G401 (cell line): ENCODE measurements around the gene CAMK2B. TPM values are rescaled to one million over a fixed set of nuclear protein-coding genes. Genes with fewer than 3 reads are reported as not detected.
"Not testable (repeated sequence)": the region's sequence is repeated elsewhere in the genome, so short reads cannot be mapped to it uniquely, and the experiment has no call there.

Experiments
- DNase-seq: peaks from one replicate; pipeline ENCODE4 v3.0.0-alpha.2; 2015; ENCODE audit warnings: low spot score
- in situ Hi-C: cut with HindIII; loops from 2 replicates; pipeline ENCODE4 v1.10.0; 2016; ENCODE audit warnings: low sequenced_read_pairs, mixed read lengths
- total RNA-seq: library from RNA; depleted of rRNA; stranded (reverse); fragments of >200 nt; shearing (Covaris generic); gene quantifications from 2 replicates; pipeline ENCODE4 v1.2.3, GENCODE V29; 2014; rRNA removed

The CAMK2B gene
- total RNA-seq, 1 experiment from 2014 or later: 2.2 TPM

- in situ Hi-C loops: no loop called here
These were observed 153.0 kb downstream of the CAMK2B start for GRCh38 chr7:44172352-44172751.

GRCh38 chr7:44171901-44172300 is 153.5 kb downstream of the CAMK2B start:
- DNase-seq, in situ Hi-C loops: not testable (repeated sequence)

More at GRCh38 chr7:44172352-44172751, 153.0 kb downstream of the CAMK2B start:
- DNase-seq: no peak

DNA sequence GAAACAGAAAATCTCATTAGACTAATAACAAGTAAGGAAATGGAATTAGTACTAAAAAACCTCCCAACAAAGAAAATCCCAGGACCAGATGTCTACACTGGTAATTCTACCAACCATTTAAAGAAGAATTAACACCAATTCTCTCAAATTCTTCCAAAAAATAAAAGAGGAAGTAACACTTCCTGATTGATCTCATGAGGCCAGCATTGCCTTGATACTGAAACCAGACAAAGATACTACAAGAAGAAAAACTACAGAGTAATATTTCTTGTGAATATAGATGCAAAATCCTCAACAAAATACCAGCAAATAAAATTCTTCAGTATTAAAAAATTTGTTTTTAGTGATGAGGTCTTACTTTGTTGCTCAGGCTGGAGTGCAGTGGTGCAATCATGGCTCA is 157.5 kb downstream of the CAMK2B start:
- no peak for DNase-seq
- in situ Hi-C loops: no loop called here

Other genes with a start within 250 kb of the CAMK2B start
- 5.2 and 9.4 TPM in 2 replicates for gene POLM, start 243.1 kb downstream of the CAMK2B start, total RNA-seq
- gene AEBP1, start 221.2 kb downstream of the CAMK2B start, total RNA-seq: 0.27 and 0.43 TPM in 2 replicates
- gene POLD2, start 202.0 kb downstream of the CAMK2B start, total RNA-seq: 253 and 270 TPM in 2 replicates
- gene MYL7, start 184.3 kb downstream of the CAMK2B start, total RNA-seq: 1.4 TPM in 1 of 2 replicates, not detected in the other
- not detected in 2 replicates for gene GCK, start 136.2 kb downstream of the CAMK2B start, total RNA-seq
- gene YKT6, start 124.6 kb downstream of the CAMK2B start, total RNA-seq: 93.8 and 96.2 TPM in 2 replicates
- gene NUDCD3, start 165.1 kb upstream of the CAMK2B start, total RNA-seq: 9.0 and 17.3 TPM in 2 replicates
- not detected in 2 replicates for gene NPC1L1, start 215.7 kb upstream of the CAMK2B start, total RNA-seq
- 101 and 124 TPM in 2 replicates for gene DDX56, start 248.3 kb upstream of the CAMK2B start, total RNA-seq